Ascending aorta (tissue), 2 donors: ENCODE measurements around the gene PPP1R37. TPM values are rescaled to one million over a fixed set of nuclear protein-coding genes. Genes with fewer than 3 reads are reported as not detected.

Experiments used
- DNase-seq, 2 donors: peaks; one replicate each; pipeline ENCODE4 v3.0.0-alpha.2; 2019; ENCODE audit warnings: low spot score in 2 of 2
- H3K27ac ChIP-seq, 2 donors: fragments of 200-600 bp; sonication (generic); one replicate each; pipeline ENCODE4 v1.5.1; 2016 to 2017; ENCODE audit warnings: mild to moderate bottlenecking in 1 of 2
- H3K27me3 ChIP-seq: fragments of 200-600 bp; sonication (generic); one replicate; pipeline ENCODE4 v1.5.1; 2017
- H3K36me3 ChIP-seq, 2 donors: fragments of 200-600 bp; sonication (generic); one replicate each; pipeline ENCODE4 v1.5.1; 2016
- H3K4me1 ChIP-seq, 2 donors: fragments of 200-600 bp; sonication (generic); one replicate each; pipeline ENCODE4 v1.5.1; 2016 to 2017; ENCODE audit warnings: mild to moderate bottlenecking in 1 of 2
- H3K4me3 ChIP-seq, 2 donors: fragments of 200-600 bp; sonication (generic); one replicate each; pipeline ENCODE4 v1.5.1; 2016 to 2017; ENCODE audit warnings: mild to moderate bottlenecking in 1 of 2
- H3K9me3 ChIP-seq, 2 donors: fragments of 200-600 bp; sonication (generic); one replicate each; pipeline ENCODE4 v1.5.1; 2016
- intact Hi-C: fragments of 100-400 bp; cut with DNase I; formaldehyde crosslinking; loops from one replicate; pipeline ENCODE4 v1.15.1; 2023
- total RNA-seq: library from RNA; depleted of rRNA; stranded (reverse); fragments of >200 nt; gene quantifications from one replicate; pipeline ENCODE4 v1.1.0, GENCODE V29; 2016
- TF ChIP-seq, protein P1 (sequence below), 3 experiments: fragments of 200-600 bp in 2 of 3; fragments of 450-650 bp in 1 of 3; sonication (generic) in 2 of 3; IDR thresholded peaks; one replicate each; pipeline ENCODE4 v1.5.1; 2016 to 2019; ENCODE audit warnings: antibody characterized with exemption in 3 of 3, mild to moderate bottlenecking in 1 of 3, moderate library complexity in 1 of 3

Gene PPP1R37
- total RNA-seq, 1 donor from 2014 or later, result 17.6 TPM

DNA sequence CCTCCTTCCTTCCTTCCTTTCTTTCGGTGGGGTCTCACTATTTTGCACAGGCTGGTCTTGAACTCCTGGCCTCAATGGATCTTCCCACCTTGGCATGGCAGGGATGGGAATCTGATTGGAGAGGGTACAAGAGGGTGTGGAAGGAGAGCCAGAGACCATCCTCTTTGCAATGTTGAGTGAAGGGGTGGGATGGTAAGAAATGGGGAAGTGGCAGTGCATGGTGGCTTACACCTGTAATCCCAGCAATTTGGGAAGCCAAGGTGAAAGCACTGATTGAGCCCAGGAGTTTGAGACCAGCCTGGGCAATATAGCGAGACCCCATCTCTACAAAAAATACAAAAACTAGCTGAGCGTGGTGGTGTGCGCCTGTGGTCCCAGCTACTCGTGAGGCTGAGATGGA lies 91.1 kb downstream of the PPP1R37 start:
- TF ChIP-seq, protein P1, sequence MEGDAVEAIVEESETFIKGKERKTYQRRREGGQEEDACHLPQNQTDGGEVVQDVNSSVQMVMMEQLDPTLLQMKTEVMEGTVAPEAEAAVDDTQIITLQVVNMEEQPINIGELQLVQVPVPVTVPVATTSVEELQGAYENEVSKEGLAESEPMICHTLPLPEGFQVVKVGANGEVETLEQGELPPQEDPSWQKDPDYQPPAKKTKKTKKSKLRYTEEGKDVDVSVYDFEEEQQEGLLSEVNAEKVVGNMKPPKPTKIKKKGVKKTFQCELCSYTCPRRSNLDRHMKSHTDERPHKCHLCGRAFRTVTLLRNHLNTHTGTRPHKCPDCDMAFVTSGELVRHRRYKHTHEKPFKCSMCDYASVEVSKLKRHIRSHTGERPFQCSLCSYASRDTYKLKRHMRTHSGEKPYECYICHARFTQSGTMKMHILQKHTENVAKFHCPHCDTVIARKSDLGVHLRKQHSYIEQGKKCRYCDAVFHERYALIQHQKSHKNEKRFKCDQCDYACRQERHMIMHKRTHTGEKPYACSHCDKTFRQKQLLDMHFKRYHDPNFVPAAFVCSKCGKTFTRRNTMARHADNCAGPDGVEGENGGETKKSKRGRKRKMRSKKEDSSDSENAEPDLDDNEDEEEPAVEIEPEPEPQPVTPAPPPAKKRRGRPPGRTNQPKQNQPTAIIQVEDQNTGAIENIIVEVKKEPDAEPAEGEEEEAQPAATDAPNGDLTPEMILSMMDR (IDR thresholded peaks at IDR 0.05), result no peak
- Histone ChIP-seq H3K4me1 (peaks cover 3 to 18% of the 10 kb centered on the region in 2 donors), H3K4me3 (no peak overlapping the region), H3K27ac (no peak overlapping the region), H3K27me3 (no peaks in the 10 kb centered on the region), H3K36me3 (peaks cover 3 to 16% of the 10 kb centered on the region in 2 donors), H3K9me3 (no peaks in the 10 kb centered on the region)
- intact Hi-C loops, result no loop called here
- DNase-seq, result no peak

DNA sequence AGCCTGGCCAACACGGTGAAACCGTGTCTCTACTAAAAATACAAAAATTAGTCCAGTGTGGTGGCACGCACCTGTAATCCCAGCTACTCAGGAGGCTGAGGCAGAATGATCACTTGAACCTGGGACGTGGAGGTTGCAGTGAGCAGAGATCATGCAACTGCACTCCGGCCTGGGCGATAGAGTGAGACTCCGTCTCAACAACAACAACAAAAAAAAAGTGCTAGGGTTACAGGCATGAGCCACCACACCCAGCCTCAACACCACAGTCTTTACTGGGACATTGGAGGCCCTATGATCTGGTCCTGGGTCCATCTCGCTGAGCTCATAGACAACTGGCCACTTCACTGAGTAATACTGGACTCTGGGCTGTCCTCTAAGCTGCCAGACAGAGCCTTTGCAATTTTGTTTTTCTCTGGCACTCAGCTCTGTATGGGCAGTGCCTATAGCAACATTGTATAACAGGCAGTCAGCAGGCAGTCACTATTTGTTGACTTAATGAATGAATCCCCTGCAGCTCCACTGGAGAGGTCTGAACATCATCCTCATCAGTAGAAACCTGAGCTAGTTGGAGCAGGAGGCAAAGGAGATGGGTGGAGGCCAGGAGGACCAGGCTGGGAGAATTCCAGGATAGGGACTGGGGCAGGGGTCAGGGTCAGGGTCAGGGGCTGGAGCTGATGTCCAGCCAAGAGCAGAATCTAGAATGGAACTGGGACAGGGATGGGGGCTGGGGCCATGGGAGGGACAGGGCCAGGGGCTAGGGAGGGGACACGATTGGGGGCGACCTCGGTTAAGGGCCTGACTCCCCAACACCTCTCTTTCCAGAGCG lies 93.7 kb downstream of the PPP1R37 start:
- DNase-seq, result no peak
- no peaks in the 10 kb centered on the region for H3K9me3 ChIP-seq

DNA sequence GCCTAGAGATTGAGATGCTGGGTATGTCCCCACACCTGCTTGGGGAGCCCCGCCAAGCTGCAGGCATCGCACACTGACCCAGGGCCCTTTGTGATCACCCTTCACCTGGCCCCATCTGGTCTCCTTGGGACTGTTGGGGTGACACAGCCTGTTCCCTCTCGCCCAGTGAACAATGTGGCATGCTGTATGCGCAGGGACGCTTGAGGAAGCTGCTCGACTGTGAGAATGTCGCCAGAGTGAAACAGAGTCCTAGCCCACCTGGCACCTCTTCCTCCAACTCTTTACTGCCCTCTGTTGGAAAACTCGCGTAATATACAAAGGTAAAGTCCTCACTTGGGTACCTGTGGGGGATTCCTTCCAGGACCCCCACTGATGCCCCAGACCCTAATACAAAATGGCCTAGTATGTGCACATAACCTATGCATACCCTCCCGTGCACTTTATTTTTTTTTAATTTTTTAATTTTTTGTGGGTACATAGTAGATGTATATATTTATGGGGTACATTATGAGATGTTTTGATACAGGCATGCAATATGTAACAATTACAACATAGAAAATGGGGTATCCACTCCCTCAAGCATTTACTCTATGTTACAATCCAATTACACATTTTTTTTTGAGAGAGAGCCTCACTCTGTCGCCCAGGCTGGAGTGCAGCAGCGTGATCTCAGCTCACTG lies 94.6 kb downstream of the PPP1R37 start:
- no peak for DNase-seq
- H3K4me1 ChIP-seq, result no peaks in the 10 kb centered on the region
- intact Hi-C loops, result no loop called here
- no peaks in the 10 kb centered on the region for H3K27me3 ChIP-seq
- no peaks in the 10 kb centered on the region for H3K9me3 ChIP-seq
- no peak overlapping the region for H3K27ac ChIP-seq
- peaks cover 0 to 3% of the 10 kb centered on the region in 2 donors for H3K36me3 ChIP-seq
- H3K4me3 ChIP-seq, result no peak overlapping the region
- TF ChIP-seq, protein P1 (IDR thresholded peaks at IDR 0.05), result peak in 2 of 3 experiments; percentile 11 to 37

More for the DNA sequence above, 93.7 kb downstream of the PPP1R37 start:
- Histone ChIP-seq H3K27me3 (no peaks in the 10 kb centered on the region), H3K4me3 (no peak overlapping the region), H3K27ac (no peak overlapping the region), H3K36me3 (peaks cover 4 to 6% of the 10 kb centered on the region in 2 donors), H3K4me1 (no peaks in the 10 kb centered on the region)
- intact Hi-C loops, result no loop called here
- TF ChIP-seq, protein P1 (IDR thresholded peaks at IDR 0.05), result no peak

DNA sequence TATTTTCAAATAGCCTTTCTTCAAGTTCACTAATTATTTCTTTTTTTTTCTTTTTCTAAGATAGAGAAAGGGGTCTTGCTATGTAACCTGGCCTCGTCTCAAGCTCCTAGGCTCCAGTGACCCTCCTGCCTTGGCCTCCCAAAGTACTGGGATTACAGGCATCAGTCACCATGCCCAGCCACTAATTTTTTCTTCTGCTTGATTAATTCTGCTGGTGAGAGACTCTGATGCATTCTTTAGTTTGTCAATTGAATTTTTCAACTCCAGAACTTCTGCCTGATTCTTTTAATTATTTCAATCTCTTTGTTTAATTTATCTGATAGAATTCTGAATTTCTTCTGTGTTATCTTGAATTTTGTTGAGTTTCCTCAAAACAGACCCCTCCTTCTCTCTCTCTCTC lies 97.0 kb downstream of the PPP1R37 start:
- Histone ChIP-seq H3K27ac (no peak overlapping the region), H3K36me3 (peaks cover 0 to 3% of the 10 kb centered on the region in 2 donors), H3K4me3 (no peak overlapping the region), H3K4me1 (no peaks in the 10 kb centered on the region), H3K27me3 (no peaks in the 10 kb centered on the region), H3K9me3 (no peaks in the 10 kb centered on the region)
- TF ChIP-seq, protein P1 (IDR thresholded peaks at IDR 0.05), result no peak
- DNase-seq, result no peak
- intact Hi-C loops, result no loop called here

DNA sequence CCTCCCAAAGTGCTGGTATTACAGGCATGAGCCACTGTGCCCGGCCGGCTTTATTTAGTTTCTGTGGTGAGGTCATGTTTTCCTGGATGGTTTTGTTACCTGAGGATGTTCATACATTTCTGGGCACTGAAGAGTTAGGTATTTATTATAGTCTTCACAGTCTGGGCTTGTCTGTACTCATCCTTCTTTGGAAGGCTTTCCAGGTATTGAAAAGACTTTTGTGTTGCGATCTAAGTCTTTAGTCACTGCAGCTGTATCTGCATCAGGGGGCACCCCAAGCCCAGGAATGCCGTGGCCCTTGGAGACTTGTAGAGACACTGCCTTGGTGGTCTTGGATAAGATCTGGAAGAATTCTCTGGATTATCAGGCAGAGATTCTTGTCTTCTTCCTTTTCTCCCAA lies 98.4 kb downstream of the PPP1R37 start:
- no peaks in the 10 kb centered on the region for H3K9me3 ChIP-seq
- intact Hi-C loops, result no loop called here
- no peak for DNase-seq
- H3K4me1 ChIP-seq, result no peaks in the 10 kb centered on the region
- TF ChIP-seq, protein P1 (IDR thresholded peaks at IDR 0.05), result no peak
- H3K4me3 ChIP-seq, result no peak overlapping the region
- peaks cover 0 to 3% of the 10 kb centered on the region in 2 donors for H3K36me3 ChIP-seq
- no peak overlapping the region for H3K27ac ChIP-seq
- H3K27me3 ChIP-seq, result no peaks in the 10 kb centered on the region
